ENCODE results near the gene NID1. TPM values are rescaled to one million over a fixed set of nuclear protein-coding genes. Genes with fewer than 3 reads are reported as not detected.

NID1 gene
- total and polyA plus RNA-seq, 11 donors: 19.4 to 157 (median 61.7) TPM

DNA sequence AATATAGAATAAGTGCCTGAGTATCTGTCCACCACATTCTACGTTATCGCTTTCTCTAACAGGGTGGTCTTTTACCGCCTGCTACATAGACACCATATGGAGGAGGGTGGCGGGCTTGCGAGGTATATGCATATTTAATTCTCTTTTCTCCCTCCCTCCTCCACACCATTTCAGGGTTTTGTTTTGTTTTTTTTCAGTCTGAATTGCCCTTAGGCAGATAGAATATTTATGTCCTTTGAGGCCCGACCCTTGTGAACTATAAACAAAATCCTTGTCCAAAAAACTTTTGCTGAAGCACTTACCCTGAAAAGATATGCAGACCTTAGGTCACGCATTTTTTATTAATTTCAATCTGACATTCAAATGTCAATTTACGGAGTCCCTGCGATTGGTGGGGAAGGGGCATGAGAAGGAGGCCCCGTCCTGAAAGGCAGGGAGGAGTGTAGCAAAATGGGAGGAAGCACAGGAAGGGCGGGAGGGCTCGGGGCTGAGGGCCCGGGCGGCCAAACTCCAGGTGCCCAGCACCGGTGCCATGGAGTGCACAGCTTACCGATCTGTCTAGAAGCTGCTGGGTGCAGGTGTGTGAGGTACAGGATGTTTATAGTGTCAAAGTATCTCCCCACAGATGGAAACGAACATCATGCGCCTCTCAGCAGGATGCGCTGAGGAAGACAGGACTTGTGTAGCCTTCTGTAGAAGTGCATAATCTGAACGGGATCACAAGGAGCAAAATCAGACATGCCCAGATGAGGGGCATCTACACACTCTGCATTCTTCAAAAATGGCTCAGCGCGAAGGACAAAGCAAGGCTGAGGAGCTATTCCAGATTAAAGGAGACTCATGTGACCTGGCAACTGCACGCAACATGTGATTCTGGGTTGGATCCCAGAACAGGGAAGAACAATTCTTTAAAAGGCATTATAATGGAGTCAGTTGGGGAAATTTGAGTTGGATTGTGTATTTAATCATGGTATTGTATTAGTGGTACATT lies 129.4 kb downstream of the NID1 start:
- no peak for ATAC-seq

DNA sequence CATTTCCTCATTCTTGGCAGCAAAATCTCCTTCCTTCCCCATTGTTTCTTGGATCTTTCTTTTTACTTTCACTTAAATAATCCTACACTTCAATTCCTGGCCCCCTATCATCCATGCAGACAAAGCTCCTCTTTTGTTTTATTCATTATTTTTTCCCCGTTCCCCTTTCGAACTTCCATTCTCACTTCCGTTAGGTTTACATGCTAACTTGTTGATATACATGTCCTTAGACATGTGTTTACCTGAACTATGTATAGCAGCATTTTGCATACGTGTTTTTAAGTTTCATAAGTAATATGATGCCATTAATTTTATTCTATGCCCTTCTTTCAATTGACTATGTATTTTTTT lies 131.1 kb downstream of the NID1 start:
- no peak for DNase-seq
- Histone ChIP-seq H3K4me3 (no peak overlapping the region), H3K9me3 (no peaks in the 10 kb centered on the region), H3K36me3 (no peaks in the 10 kb centered on the region), H3K4me1 (peaks cover 0 to 53% (median 3%) of the 10 kb centered on the region in 12 donors), H3K27me3 (no peaks in the 10 kb centered on the region), H3K27ac (peak overlapping the region in 1 of 12 donors; percentile 79)
- intact Hi-C loops (cut with DNase I): no loop called here
- no peak for TF ChIP-seq POLR2A (IDR thresholded peaks at IDR 0.05)
- TF ChIP-seq, protein P1, sequence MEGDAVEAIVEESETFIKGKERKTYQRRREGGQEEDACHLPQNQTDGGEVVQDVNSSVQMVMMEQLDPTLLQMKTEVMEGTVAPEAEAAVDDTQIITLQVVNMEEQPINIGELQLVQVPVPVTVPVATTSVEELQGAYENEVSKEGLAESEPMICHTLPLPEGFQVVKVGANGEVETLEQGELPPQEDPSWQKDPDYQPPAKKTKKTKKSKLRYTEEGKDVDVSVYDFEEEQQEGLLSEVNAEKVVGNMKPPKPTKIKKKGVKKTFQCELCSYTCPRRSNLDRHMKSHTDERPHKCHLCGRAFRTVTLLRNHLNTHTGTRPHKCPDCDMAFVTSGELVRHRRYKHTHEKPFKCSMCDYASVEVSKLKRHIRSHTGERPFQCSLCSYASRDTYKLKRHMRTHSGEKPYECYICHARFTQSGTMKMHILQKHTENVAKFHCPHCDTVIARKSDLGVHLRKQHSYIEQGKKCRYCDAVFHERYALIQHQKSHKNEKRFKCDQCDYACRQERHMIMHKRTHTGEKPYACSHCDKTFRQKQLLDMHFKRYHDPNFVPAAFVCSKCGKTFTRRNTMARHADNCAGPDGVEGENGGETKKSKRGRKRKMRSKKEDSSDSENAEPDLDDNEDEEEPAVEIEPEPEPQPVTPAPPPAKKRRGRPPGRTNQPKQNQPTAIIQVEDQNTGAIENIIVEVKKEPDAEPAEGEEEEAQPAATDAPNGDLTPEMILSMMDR (IDR thresholded peaks at IDR 0.05): no peak
- WGBS, 4 donors: 63 to 70% (median 68%) methylated on average over 4 of the region's 4 CpGs
- ATAC-seq: no peak

More for the DNA sequence above, 129.4 kb downstream of the NID1 start:
- no peaks in the 10 kb centered on the region for H3K9me3 ChIP-seq
- H3K4me3 ChIP-seq: no peak overlapping the region
- H3K36me3 ChIP-seq: no peaks in the 10 kb centered on the region
- no peaks in the 10 kb centered on the region for H3K27me3 ChIP-seq
- DNase-seq: no peak
- intact Hi-C loops (cut with DNase I): no loop called here
- WGBS, 4 donors: 76 to 84% (median 80%) methylated on average over 23 of the region's 23 CpGs
- TF ChIP-seq POLR2A (IDR thresholded peaks at IDR 0.05): no peak
- TF ChIP-seq, protein P1 (IDR thresholded peaks at IDR 0.05): no peak
- no peak overlapping the region for H3K27ac ChIP-seq
- peaks cover 0 to 71% (median 4%) of the 10 kb centered on the region in 12 donors for H3K4me1 ChIP-seq

DNA sequence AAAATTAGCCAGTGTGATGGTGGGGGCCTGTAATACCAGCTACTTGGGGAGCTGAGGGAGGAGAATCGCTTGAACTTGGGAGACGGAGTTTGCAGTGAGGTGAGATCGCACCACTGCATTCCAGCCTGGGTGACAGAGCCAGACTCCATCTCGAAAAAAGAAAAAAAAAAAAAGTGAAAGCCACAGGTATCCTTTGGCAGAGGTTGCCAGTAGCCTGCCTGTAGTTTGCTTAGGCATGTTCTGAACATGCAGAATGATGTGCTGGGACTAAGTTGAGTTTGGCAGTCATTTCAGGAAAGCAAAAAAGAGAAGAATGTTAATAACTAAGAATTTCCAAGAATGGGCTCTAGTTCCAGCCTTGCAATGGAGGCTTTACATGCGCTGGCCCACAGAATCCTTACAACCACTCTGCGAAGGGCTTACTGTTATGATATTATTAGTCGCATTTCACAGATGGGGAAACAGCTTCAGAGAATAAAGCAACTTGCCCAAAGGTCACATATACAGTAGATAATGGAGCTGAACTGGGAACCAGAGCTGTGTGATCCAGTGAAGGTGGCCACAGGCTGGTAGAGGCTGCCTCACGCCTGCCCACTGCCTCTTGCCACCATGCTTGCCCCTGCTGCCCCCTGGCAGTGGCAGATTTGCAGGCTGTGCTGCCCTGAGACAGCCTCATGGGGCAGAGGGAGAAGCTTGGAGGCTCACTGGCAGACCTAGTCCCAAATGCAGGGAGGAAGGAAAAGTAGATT lies 131.7 kb downstream of the NID1 start:
- Histone ChIP-seq H3K27ac (peak overlapping the region in 1 of 12 donors; percentile 79), H3K4me3 (no peak overlapping the region), H3K4me1 (peaks cover 0 to 48% (median 2%) of the 10 kb centered on the region in 12 donors), H3K27me3 (no peaks in the 10 kb centered on the region), H3K36me3 (no peaks in the 10 kb centered on the region), H3K9me3 (no peaks in the 10 kb centered on the region)
- no peak for TF ChIP-seq POLR2A (IDR thresholded peaks at IDR 0.05)
- TF ChIP-seq, protein P1 (IDR thresholded peaks at IDR 0.05): no peak
- intact Hi-C loops (cut with DNase I): no loop called here
- ATAC-seq: peak in 2 of 4 donors; percentile 43 to 60
- WGBS, 4 donors: 89 to 93% (median 89%) methylated on average over 8 of the region's 8 CpGs
- DNase-seq: no peak

DNA sequence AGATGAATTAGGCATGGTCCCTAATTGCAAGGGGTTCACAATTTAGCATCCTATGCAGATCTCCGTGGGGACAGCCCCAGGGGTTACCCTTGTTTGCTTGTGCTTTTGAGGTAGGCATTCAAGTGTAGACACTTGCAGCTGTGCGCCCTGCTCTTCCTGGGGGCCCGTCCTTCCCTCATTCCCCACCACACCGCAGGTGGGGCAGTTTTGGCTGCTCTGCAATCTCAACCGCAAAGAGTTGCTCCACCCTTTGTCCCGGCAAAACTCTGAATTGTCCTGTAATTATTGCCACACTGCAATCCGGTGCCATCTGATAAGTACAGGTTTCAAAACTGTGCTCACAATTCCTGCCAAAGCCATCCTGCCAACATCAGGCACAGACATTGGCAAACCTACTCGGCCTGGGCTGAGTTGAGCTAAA lies 132.8 kb downstream of the NID1 start:
- intact Hi-C loops (cut with DNase I): no loop called here
- DNase-seq (no peak), ATAC-seq (no peak)
- WGBS, 4 donors: 38 to 73% (median 63%) methylated on average over 4 to 8 of the region's 8 CpGs
- H3K4me1 ChIP-seq: peaks cover 0 to 37% (median 0%) of the 10 kb centered on the region in 12 donors
- no peak for TF ChIP-seq POLR2A (IDR thresholded peaks at IDR 0.05)
- TF ChIP-seq, protein P1 (IDR thresholded peaks at IDR 0.05): no peak
- no peaks in the 10 kb centered on the region for H3K36me3 ChIP-seq
- no peak overlapping the region for H3K27ac ChIP-seq
- H3K27me3 ChIP-seq: no peaks in the 10 kb centered on the region
- no peaks in the 10 kb centered on the region for H3K9me3 ChIP-seq
- no peak overlapping the region for H3K4me3 ChIP-seq

Data from heart left ventricle (tissue), 16 donors.